HG02798 (cell line): ENCODE data around the gene GRIK4.
A peak's percentile ranks its signal among the peaks of the same experiment; 100 is the strongest.
"Not testable (repeated sequence)": the region's sequence is repeated elsewhere in the genome, so short reads cannot be mapped to it uniquely, and the experiment has no call there.

ENCODE experiments used
- ATAC-seq: cut with Tn5 transposase; IDR thresholded peaks from one replicate; pipeline ENCODE4 v1.9.1; 2021; ENCODE audit warnings: mild to moderate bottlenecking; ENCODE audit not compliant: unreplicated experiment, poor library complexity

Gene GRIK4

DNA sequence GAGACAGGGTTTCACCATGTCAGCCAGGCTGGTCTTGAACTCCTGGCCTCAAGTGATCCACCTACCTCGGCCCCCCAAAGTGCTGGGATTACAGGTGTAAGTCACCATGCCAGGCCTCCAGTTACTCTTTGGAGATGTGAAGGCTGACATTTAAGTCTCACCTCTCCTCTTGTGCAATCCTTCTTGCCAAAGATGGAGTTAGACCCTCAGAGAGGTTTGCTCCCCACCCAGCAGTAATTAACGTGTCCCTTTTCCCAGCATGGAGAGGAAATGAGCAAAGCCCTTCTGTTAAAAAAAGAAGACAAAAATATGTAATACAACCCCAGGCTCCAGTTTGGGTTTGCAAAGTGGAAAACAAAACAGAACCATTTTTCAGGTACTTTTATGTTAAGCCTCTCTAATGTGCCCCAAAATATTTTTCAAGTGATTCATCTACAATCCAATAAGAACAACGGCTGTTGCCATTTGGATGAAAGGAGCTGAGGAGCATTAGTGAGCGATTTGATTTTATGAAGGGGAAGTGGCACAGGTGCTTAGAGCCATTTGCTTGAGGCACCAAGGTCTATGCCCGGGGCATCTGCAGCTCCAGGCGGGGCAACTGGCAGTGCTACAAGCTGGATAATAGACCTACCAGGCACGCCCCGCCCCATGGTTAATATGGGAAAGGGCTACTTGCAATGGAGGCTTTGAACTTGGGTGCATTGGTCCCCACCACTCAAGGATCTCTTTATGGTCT is 57.2 kb downstream of the GRIK4 start:
- ATAC-seq = no peak

DNA sequence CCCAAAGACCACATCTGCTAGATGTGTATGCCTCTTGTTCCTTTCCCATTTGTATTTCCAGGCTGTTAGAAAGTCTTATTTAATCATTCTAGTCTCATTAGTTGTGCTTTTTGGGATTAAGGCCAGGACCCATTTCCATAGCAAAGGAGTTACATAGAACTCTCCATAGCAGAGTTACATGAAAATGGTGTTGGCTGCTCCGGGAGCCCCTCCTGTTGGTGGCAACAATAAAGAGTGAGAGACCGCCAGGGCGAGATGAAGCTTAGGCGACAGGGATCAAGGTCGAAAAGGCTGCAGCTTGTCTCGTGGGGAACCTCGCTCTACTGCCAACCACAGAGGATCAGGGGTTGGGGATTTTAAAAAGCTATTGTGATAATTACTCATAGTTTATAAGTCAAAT is 58.3 kb downstream of the GRIK4 start:
- ATAC-seq = no peak

DNA sequence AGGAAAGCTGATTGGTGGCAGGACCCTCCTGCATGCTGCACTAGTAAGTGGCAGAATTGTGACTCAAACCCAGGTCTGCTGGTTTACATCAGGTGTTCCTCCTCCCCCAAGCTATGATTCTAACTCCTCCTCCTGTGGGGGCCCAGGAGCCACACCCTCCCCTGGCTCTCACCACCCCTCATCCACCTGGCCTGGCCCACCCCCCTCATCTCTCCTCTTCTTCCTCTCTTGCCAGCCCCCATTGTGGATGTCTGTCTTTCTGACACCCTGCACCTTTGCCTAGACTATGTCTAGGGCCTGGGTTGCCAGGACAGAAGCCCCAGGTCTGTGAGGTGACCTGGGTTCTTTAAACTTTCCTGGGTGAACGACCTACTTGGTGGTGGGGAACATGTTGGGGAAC is 59.9 kb downstream of the GRIK4 start:
- no peak for ATAC-seq

DNA sequence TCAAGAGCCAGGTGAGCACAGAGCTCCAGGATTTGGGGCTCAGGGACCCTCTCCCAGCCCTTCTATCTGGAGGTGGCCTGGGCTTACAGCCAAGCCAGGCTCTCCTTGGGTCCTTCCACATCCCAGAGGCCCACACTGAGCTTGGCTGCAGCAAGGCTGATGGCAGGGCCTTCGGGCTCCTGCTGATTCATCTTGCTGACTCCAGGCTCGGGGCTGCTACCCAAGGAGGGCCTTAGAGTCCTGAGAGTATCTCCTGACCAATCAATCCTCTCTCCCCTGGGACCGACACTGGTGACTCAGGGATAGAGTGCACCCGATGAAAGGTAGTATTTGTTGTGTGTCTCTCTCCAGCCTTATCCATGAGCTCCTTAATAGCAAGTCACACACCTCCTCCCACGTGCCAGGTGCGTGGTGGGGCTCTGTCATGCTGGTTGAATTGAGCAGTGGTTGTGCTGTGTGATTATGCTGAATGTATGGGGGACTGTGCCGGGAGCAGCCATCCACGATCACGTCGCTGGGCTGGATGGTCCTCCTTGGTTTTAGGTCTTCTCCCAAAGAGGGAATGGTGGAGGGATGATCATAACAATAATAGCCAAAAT is 62.3 kb downstream of the GRIK4 start:
- no peak for ATAC-seq

DNA sequence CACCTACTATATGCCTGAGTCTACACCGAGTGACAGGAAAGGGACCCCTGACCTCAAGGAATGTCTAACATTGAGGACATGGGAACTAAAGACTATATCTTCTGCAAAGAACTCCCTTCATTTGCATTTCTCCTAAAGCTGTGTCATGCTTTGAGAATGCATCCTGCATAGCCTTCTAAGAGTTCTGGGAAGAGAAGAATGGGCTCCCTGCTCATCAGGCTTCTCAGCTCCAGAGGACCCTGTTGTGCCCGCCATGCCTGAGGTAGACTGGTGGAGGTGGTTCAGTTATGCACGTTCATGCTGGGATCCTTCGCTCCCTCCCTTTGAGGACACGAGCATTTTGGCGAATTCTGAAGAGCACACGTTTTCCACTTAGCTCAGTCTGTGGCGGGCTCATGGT is 63.3 kb downstream of the GRIK4 start:
- ATAC-seq = no peak

DNA sequence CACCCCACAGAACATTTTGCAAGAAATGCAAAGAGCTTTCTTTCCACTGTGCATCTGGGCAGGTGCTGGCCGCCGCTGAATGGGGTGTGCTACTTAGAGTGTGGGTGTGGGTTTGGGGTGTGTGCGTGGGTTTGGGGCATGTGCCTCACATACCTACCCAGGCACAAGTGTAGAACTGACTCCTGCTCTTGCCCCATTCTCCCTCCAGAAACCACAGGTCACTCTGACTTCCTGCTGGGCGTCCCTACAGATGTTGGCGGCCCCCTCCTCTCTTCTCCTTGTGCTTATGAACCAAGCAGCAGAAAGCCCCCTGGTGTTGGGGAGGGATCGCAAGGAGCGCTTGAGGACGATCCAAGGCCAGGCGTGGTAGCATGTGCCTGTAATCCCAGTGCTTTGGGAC is 63.9 kb downstream of the GRIK4 start:
- no peak for ATAC-seq

DNA sequence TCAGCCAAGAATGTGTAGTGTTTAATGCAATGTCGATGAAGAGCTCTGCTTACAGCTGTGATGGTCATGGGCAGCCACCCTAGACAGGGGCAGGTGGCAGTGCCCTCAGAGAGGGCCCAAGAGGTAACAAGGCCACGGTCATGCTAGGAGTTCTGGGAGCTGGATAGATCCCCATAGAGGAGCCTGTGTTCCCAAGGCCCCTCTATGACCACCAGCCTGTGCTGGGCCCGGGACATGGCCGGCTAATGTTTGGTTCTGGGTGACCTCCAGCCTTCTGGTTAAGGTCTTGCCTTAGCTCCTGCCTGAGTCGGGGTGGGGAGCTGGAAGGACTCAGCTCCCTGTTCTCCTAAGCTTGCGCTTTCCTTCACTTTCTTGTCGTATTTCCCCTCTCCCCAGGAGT is 65.1 kb downstream of the GRIK4 start:
- ATAC-seq = no peak

DNA sequence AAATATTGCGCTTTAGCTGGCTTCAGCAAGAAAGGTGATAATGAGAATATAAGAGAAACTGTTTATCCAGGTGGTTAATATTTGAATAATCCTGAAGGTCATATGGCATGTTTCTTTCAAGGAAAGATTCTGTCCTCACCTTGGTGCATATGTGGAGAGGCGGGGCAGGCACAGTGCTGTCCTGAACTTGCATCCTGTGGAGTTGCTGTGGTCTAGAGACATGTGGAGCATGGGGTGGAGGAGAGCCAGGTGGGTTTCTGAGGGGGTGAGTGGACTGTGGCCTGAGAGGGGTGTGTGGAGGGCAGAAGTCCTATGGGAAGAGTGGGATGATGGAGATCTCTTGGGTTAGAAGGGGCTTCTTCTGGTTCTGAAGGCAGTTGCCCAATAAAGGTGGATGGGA is 65.5 kb downstream of the GRIK4 start:
- ATAC-seq = no peak

DNA sequence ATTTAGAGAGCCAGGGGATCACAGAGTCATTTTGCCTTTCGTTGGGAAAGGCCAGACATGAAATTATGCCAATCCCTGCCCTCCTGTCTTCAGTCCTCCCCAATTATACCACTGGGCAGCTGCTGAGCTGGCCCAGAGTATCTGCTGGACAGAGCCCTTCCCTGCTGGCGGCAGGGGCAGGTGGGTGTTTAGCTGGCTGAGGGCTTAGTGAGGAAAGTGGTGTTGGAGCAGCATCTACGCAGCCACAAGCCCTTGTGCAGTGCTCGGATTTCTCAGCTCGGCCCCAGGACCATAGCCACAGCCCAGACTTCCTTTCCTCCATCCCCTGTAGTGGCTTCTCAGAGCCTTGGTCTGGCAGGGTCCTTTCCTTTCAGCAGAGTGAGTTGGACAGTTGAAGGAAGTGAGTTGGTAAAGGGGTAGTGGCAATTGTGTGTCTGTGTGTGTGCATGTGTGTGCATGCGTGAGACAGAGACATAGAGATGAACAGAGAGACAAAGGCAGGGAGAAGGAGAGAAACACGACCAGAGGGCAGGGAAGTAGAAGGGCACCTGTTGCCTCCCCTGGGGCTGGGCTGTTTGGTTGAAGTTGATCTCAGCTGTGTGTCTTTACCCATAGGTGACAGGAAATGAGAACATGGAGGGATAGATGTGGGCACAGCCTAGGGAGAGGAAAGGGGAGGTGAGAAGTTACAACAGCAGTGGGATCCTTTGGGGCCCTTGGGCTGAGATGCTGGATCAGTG is 66.2 kb downstream of the GRIK4 start:
- ATAC-seq = no peak

DNA sequence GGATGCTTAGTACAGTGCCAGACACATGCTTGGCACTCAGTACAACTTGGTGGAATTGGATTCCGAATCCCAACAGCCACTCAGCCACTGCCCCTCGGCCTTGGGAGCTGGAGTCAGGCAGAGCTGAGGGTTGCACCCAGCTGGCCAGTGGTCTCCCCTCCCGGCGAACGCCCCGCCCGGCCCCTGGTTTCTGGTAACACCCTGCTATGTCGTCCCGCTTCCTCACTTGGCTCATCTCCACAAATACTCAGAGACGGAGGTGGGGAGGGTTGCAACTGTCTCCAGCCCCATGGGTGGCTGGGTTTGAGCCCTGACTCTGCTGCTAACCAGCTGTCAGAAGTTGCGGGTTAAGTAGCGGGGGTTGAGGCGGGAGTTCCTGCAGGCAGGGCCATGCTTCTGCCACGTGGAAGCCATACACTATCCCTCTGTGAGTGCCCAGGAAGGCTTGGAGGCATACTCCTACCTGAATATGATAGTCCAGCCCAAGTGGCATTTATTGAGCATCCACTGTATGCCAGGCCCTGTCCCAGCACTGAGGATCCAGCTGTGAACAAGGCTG is 67.1 kb downstream of the GRIK4 start:
- no peak for ATAC-seq

DNA sequence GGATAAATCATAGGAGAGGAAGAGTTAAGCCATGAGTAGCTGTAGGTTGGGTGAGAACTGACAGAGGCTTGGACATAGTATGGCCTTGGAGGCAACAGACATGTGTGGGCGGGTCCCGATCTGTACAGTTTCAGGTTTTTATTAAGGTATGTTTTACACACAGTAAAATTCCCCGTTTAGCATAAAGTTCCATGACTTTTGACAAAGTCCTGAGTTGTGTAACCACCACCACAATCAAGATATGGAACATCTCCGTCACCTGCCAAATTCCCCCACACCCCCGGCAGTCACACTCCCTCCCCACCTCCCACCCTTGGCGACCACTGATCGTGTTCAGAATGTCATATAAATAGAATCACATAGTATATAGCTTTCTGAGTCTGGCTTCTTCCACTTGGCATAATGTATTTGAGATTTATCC is 68.1 kb downstream of the GRIK4 start:
- peak; percentile 59 for ATAC-seq

DNA sequence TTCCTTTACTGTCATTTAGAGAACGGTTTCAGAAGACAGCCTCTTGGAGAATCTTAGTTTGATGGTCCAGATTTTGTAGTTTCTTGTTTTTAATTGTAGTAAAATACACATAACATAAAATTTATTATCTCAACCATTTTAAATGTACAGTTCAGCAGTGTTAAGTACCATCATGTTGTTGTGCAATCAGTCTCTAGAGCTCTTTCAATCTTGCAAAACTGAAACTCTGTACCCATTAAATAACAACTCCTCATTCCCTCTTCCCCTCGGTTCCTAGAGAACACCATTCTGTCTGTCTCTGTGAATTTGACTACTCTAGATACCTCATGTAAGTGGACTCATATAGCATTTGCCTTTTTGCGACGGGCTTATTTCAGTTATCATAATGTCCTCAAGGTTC is 69.8 kb downstream of the GRIK4 start:
- ATAC-seq = no peak

DNA sequence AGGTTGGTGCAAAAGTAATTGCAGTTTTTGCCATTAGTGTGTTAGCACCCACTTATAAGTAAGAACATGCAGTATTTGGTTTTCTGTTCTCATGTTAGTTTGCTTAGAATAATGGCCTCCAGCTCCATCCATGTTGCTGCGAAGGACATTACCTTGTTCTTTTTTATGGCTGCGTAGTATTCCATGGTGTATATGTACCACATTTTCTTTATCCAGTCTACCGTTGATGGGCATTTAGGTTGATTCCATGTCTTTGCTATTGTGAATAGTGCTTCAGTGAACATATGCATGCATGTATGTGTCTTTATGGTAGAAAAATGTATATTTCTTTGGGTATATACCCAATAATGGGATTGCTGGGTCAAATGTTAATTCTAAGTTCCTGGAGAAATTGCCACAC is 71.0 kb downstream of the GRIK4 start:
- not testable (repeated sequence) for ATAC-seq

DNA sequence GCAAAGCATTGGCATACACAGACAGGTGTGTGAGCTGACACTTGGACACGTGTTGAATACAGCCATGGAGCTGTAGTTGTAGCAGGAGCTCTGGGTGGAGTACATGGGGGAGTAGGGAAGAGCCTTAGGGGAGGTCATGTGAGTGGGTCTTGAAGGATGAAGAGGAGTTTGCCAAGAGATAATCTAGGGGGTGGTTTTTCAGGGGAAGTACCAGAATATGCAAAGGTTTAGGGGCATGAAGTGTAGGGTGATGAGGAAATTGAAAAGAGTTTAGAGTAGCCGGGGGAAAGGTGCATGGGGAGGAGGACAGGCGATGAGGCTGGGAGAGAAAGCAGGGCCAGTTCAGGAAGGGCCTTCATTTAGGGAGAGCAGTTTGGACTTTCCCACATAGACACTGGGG is 74.5 kb downstream of the GRIK4 start:
- ATAC-seq = no peak

DNA sequence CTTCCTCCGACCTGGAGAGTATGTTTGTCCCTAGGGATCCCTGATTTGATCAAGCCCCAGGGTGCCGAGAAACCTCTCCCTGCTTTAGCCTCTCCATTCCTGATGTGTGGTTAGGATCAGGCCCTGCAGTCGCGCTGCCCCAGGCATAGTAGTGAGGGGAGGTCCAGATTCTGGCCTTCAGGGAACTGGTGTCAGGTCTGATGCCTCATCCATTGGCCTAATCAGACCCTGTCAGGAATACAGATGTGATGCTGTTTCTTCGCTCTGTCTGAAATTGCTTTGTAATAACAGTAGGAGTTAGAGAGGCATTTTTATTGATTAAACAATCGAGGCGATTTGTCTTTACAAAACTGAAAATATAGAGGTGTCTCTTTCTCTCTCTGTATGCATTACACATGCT is 75.2 kb downstream of the GRIK4 start:
- ATAC-seq = no peak

DNA sequence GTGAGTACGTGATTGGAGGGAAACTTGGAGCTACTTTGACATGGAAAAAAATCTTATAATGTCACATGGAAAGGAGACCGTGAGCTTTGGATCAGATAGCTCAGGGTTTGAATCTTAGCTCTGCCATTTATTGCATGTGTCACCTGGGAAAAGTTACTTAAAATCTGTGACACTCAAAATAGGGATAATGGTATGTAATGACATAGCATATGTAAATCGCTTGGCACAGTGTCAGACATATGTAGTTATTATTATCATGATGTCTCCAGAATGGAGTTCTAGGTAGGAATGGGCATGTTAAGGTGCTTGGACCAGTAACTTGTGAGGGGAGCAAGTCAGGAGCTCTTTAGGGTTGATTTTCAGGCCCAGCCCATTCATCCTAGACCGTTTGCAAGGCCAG is 75.8 kb downstream of the GRIK4 start:
- ATAC-seq = no peak

DNA sequence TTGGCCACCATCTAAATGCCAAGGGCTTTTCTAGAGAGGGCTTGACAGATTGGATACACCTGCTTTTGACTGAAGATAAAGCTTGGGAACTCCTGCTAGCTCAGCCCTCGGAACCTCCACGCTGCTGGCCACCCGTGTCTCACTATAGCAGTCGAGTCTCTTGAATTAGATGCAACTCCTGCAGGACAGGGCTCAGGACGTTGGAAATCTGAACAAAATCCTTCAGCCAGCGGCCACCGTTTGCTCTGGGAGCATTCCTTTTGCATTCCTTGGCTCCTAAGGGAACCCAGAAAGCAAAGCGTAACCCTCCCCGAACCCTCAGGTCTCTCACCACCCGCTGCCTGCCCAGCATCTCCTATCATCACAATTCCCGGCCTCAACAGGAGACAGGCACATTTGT is 77.8 kb downstream of the GRIK4 start:
- ATAC-seq = no peak

DNA sequence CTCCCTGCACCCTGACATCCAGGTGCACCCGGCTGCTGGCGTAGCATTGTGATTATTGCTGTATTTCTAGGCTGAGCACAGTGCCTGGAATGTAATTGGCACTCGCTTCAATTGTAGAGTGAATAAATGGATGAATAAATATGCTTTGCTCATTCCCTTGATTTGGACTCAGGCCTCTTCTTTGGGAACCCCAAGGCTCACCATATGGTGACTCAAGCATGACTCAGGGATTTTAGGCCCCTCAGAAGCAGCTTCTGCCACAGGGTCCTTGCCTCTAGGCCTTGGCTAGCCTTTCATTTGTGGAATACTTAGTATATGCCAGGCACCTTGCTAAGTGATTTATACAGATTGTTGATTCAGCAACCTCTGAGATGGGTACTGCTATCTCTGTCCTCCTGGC is 78.9 kb downstream of the GRIK4 start:
- ATAC-seq = no peak

DNA sequence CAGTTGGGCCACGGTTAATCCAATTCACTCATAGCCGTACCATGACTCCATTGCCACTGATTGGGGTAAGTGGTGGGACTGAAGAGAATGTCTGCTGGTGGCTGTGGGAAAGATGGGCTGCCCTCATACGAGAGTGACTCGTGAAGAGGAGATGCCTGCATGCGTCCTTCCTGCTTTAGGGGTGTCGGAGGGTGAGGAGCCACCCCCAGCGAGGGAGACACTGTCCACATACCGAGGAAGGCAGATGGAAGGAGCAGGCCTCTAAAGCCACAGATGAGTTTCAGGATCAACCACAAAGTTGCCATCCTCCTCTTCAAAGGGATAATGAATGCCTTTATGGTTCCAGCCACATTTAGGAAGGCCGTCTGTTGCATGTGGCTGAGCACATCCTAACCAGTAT is 83.2 kb downstream of the GRIK4 start:
- no peak for ATAC-seq

DNA sequence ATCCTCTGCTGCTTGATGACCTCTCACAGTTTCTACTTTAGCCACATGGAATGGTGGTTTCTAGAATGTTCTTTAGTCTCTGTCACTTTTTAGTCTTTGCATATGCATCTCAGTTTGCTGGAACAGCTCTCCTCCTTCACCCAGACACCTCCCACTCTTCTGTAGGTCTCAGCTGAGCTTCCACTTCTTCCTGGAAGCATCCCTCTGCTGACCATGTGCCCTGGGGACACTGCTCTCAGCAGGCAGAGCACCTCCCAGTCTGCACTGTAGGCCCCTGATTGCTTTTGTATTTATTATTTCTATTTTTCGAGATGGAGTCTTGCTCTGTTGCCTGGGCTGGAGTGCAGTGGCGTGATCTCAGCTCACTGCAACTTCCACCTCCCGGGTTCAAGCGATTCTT is 84.0 kb downstream of the GRIK4 start:
- ATAC-seq = no peak
